B cell (primary cell): ENCODE results near the gene FBH1.

Experiments
- CTCF ChIP-seq: fragments of 200-600 bp; IDR thresholded peaks from one replicate; pipeline ENCODE4 v1.8.0; 2022; ENCODE audit warnings: antibody characterized with exemption, mild to moderate bottlenecking
- EZH2 ChIP-seq: IDR thresholded peaks from 2 replicates; pipeline ENCODE4 v1.6.1; 2012; ENCODE audit warnings: borderline replicate concordance, low read depth, mild to moderate bottlenecking, moderate library complexity, low read length; ENCODE audit not compliant: insufficient read depth, poor library complexity, severe bottlenecking

DNA sequence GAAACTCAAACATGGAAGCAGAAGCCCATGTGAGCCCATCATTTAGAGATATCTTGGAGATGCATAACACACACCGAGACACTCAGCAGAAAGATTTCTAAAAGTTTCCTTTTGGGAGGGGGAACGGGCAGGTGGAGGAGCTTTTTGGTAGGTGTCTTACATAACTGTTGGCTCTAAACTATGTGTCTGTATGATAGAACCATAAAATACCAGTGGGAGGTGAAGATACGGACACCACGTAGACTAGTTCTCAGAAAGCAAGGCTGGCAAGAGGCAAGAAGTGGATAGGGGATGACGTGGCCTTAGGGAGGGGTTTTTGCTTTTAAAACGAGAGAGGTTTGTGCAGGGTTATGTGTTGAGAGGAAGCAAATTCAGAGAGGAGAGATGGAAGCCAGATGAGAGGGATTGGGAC lies 50.8 kb downstream of the FBH1 start:
- TF ChIP-seq CTCF (no peak), EZH2 (no peak)
